Stimulated activated CD4-positive, alpha-beta T cell treated with anti-CD3 and anti-CD28 coated beads, Interleukin-12 subunit alpha, Interleukin-12 subunit beta, amount 100 ng/mL, for 24 hours (primary cell): ENCODE results near the gene NTM.

Experiments used
- DNase-seq, 2 experiments: peaks; one replicate each; pipeline ENCODE4 v3.0.0-alpha.2; 2020; ENCODE audit warnings: low read depth in 2 of 2

Gene NTM

GRCh38 chr11:131734871-131735270 lies 364.5 kb downstream of the NTM start:
- DNase-seq, result no peak

- no peak for DNase-seq
Observed at GRCh38 chr11:131737357-131737756, 366.9 kb downstream of the NTM start.

GRCh38 chr11:131739243-131739882 lies 368.9 kb downstream of the NTM start:
- no peak for DNase-seq

- DNase-seq, result no peak
Observed at GRCh38 chr11:131744847-131745246, 374.4 kb downstream of the NTM start.

GRCh38 chr11:131745405-131745804 lies 375.0 kb downstream of the NTM start:
- DNase-seq, result no peak

- no peak for DNase-seq
Observed at GRCh38 chr11:131746201-131746600, 375.8 kb downstream of the NTM start.

- DNase-seq, result peak in 1 of 2 experiments; percentile 16
Observed at GRCh38 chr11:131748151-131749050, 378.0 kb downstream of the NTM start.

GRCh38 chr11:131749101-131749500 lies 378.7 kb downstream of the NTM start:
- no peak for DNase-seq

GRCh38 chr11:131750152-131750551 lies 379.7 kb downstream of the NTM start:
- DNase-seq, result no peak

GRCh38 chr11:131750692-131751091 lies 380.3 kb downstream of the NTM start:
- no peak for DNase-seq

- DNase-seq, result no peak
Observed at GRCh38 chr11:131754671-131755070, 384.3 kb downstream of the NTM start.

- DNase-seq, result no peak
Observed at GRCh38 chr11:131756479-131757110, 386.2 kb downstream of the NTM start.

GRCh38 chr11:131758726-131759125 lies 388.3 kb downstream of the NTM start:
- DNase-seq, result no peak

- DNase-seq, result no peak
Observed at GRCh38 chr11:131759140-131759539, 388.7 kb downstream of the NTM start.

GRCh38 chr11:131760091-131761061 lies 390.0 kb downstream of the NTM start:
- DNase-seq, result no peak

GRCh38 chr11:131762346-131763110 lies 392.1 kb downstream of the NTM start:
- no peak for DNase-seq

- DNase-seq, result no peak
Observed at GRCh38 chr11:131763193-131763890, 392.9 kb downstream of the NTM start.

- DNase-seq, result no peak
Observed at GRCh38 chr11:131764126-131764525, 393.7 kb downstream of the NTM start.

- no peak for DNase-seq
Observed at GRCh38 chr11:131764649-131765048, 394.2 kb downstream of the NTM start.

GRCh38 chr11:131766637-131767036 lies 396.2 kb downstream of the NTM start:
- DNase-seq, result no peak
